GM19455 (cell line): ENCODE results near the gene CLDN11.

ENCODE experiments used
- ATAC-seq: cut with Tn5 transposase; IDR thresholded peaks from one replicate; pipeline ENCODE4 v1.9.1; 2021; ENCODE audit not compliant: unreplicated experiment

The CLDN11 gene

GRCh38 chr3:170470063-170471016 lies 51.7 kb downstream of the CLDN11 start:
- no peak for ATAC-seq

GRCh38 chr3:170471149-170471548 lies 52.5 kb downstream of the CLDN11 start:
- no peak for ATAC-seq

- ATAC-seq = no peak
Observed at GRCh38 chr3:170473358-170473757, 54.7 kb downstream of the CLDN11 start.

- ATAC-seq = no peak
Observed at GRCh38 chr3:170475092-170475685, 56.5 kb downstream of the CLDN11 start.

GRCh38 chr3:170476291-170476690 lies 57.6 kb downstream of the CLDN11 start:
- no peak for ATAC-seq

GRCh38 chr3:170477395-170477794 lies 58.7 kb downstream of the CLDN11 start:
- ATAC-seq = no peak

GRCh38 chr3:170480111-170480510 lies 61.4 kb downstream of the CLDN11 start:
- no peak for ATAC-seq

GRCh38 chr3:170482199-170482598 lies 63.5 kb downstream of the CLDN11 start:
- ATAC-seq = no peak

GRCh38 chr3:170483485-170484262 lies 65.0 kb downstream of the CLDN11 start:
- ATAC-seq = no peak
